HepG2 (cell line): Measurements from ENCODE around the gene BABAM1. TPM values are rescaled to one million over a fixed set of nuclear protein-coding genes. Genes with fewer than 3 reads are reported as not detected.
A peak's percentile ranks its signal among the peaks of the same experiment; 100 is the strongest.

ENCODE experiments used
- ARID5B ChIP-seq: IDR thresholded peaks from 2 replicates; pipeline ENCODE4 v1.4.0; 2020; ENCODE audit warnings: mild to moderate bottlenecking, missing genetic modification reagents
- ARNT2 ChIP-seq: sonication (generic); formaldehyde crosslinking; IDR thresholded peaks from 2 replicates; pipeline ENCODE4 v1.8.0; 2022; ENCODE audit warnings: mild to moderate bottlenecking, low read depth, missing genetic modification reagents, moderate library complexity
- DNMT1 ChIP-seq: sonication (generic); formaldehyde crosslinking; IDR thresholded peaks from 2 replicates; pipeline ENCODE4 v1.5.1; 2020; ENCODE audit warnings: mild to moderate bottlenecking, missing genetic modification reagents
- KDM4B ChIP-seq: sonication (generic); formaldehyde crosslinking; IDR thresholded peaks from 2 replicates; pipeline ENCODE4 v1.4.0; 2020; ENCODE audit warnings: missing genetic modification reagents
- NR2C2 ChIP-seq: sonication (generic); formaldehyde crosslinking; IDR thresholded peaks from 2 replicates; pipeline ENCODE4 v1.4.0; 2020; ENCODE audit warnings: missing genetic modification reagents, mild to moderate bottlenecking, moderate library complexity, borderline replicate concordance
- PRMT3 ChIP-seq: sonication (generic); formaldehyde crosslinking; IDR thresholded peaks from 2 replicates; pipeline ENCODE4 v1.8.1; 2022; ENCODE audit warnings: low read depth, mild to moderate bottlenecking, moderate library complexity, missing genetic modification reagents, borderline replicate concordance
- SALL2 ChIP-seq: sonication (generic); formaldehyde crosslinking; IDR thresholded peaks from 2 replicates; pipeline ENCODE4 v1.8.1; 2023; ENCODE audit warnings: mild to moderate bottlenecking, missing genetic modification reagents, inconsistent platforms
- ZBTB7B ChIP-seq: sonication (generic); formaldehyde crosslinking; IDR thresholded peaks from 2 replicates; pipeline ENCODE4 v1.4.0; 2020; ENCODE audit warnings: missing genetic modification reagents
- ZFP41 ChIP-seq: sonication (generic); formaldehyde crosslinking; IDR thresholded peaks from 2 replicates; pipeline ENCODE4 v1.4.0; 2020; ENCODE audit warnings: mild to moderate bottlenecking, missing genetic modification reagents, borderline replicate concordance
- ZMYM4 ChIP-seq: sonication (generic); formaldehyde crosslinking; IDR thresholded peaks from 2 replicates; pipeline ENCODE4 v1.8.1; 2023; ENCODE audit warnings: mild to moderate bottlenecking, missing genetic modification reagents
- ZNF343 ChIP-seq: sonication (generic); formaldehyde crosslinking; IDR thresholded peaks from 2 replicates; pipeline ENCODE4 v1.4.0; 2020; ENCODE audit warnings: mild to moderate bottlenecking, missing genetic modification reagents
- ZNF691 ChIP-seq: sonication (generic); formaldehyde crosslinking; IDR thresholded peaks from 2 replicates; pipeline ENCODE4 v1.4.0; 2020; ENCODE audit warnings: missing genetic modification reagents, low read depth, mild to moderate bottlenecking, borderline replicate concordance
- ZNF766 ChIP-seq: sonication (generic); formaldehyde crosslinking; IDR thresholded peaks from 2 replicates; pipeline ENCODE4 v1.5.0; 2020; ENCODE audit warnings: missing genetic modification reagents, borderline replicate concordance
- ZSCAN25 ChIP-seq: sonication (generic); formaldehyde crosslinking; IDR thresholded peaks from 2 replicates; pipeline ENCODE4 v1.8.0; 2022; ENCODE audit warnings: mild to moderate bottlenecking, missing genetic modification reagents
- polyA plus RNA-seq, 8 experiments: library from polyadenylated mRNA; depleted of rRNA in 3 of 8; stranded (reverse) in 7 of 8; unstranded in 1 of 8; fragments of >200 nt; fragmentation: Illumina TruSeq in 4 of 8; extraction: Trizol in 4 of 8; gene quantifications; 2 replicates each; pipeline versions ENCODE4 v1.2.1 to v1.2.3, GENCODE V29; 2011 to 2016; ENCODE audit warnings: low read depth in 4 of 8, missing spikeins in 1 of 8, mixed read lengths in 1 of 8; ENCODE audit not compliant: insufficient read depth in 1 of 8
- total RNA-seq, 5 experiments: library from RNA; depleted of rRNA; stranded (reverse); fragments of >200 nt; fragmentation: Illumina TruSeq; extraction: Trizol; gene quantifications; 2 replicates each; pipeline ENCODE4 v1.2.3, GENCODE V29; 2016; ENCODE audit warnings: low read depth in 1 of 5
- TF ChIP-seq, protein P1 (sequence below): sonication (generic); formaldehyde crosslinking; IDR thresholded peaks from 2 replicates; pipeline ENCODE4 v1.8.0; 2022; ENCODE audit warnings: missing genetic modification reagents, mild to moderate bottlenecking, borderline replicate concordance
- TF ChIP-seq, protein P2 (sequence below): IDR thresholded peaks from 2 replicates; pipeline ENCODE4 v1.6.1; 2016; ENCODE audit warnings: low read depth, control low read depth

BABAM1 gene
- total and polyA plus RNA-seq, 2 of the 13 experiments (the other 11 are each of a cell fraction or from before 2014, with no cell fraction given), result 70.0 to 82.0 TPM

- TF ChIP-seq, protein P1, sequence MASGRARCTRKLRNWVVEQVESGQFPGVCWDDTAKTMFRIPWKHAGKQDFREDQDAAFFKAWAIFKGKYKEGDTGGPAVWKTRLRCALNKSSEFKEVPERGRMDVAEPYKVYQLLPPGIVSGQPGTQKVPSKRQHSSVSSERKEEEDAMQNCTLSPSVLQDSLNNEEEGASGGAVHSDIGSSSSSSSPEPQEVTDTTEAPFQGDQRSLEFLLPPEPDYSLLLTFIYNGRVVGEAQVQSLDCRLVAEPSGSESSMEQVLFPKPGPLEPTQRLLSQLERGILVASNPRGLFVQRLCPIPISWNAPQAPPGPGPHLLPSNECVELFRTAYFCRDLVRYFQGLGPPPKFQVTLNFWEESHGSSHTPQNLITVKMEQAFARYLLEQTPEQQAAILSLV (CRISPR knock-in tag), result peak; percentile 52; the same call in 1 of the 2 replicates
- peak; percentile 76; the same call in 1 of the 2 replicates for TF ChIP-seq ARNT2
- TF ChIP-seq ZBTB7B (CRISPR knock-in tag), result 0 out of 2 replicates have a peak, but pooled peaks have one; percentile 48
- TF ChIP-seq ZNF343 (CRISPR knock-in tag), result peak; percentile 75; the same call in 1 of the 2 replicates
- TF ChIP-seq SALL2 (CRISPR knock-in tag), result no peak
- 0 out of 2 replicates have a peak, but pooled peaks have one; percentile 29 for TF ChIP-seq KDM4B (CRISPR knock-in tag)
- TF ChIP-seq ZMYM4 (CRISPR knock-in tag), result 0 out of 2 replicates have a peak, but pooled peaks have one; percentile 40
- TF ChIP-seq, protein P2, sequence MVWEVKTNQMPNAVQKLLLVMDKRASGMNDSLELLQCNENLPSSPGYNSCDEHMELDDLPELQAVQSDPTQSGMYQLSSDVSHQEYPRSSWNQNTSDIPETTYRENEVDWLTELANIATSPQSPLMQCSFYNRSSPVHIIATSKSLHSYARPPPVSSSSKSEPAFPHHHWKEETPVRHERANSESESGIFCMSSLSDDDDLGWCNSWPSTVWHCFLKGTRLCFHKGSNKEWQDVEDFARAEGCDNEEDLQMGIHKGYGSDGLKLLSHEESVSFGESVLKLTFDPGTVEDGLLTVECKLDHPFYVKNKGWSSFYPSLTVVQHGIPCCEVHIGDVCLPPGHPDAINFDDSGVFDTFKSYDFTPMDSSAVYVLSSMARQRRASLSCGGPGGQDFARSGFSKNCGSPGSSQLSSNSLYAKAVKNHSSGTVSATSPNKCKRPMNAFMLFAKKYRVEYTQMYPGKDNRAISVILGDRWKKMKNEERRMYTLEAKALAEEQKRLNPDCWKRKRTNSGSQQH (CRISPR knock-in tag), result 0 out of 2 replicates have a peak, but pooled peaks have one; percentile 31
- TF ChIP-seq ZSCAN25 (CRISPR knock-in tag), result no peak
- TF ChIP-seq DNMT1, result 0 out of 2 replicates have a peak, but pooled peaks have one; percentile 64
- TF ChIP-seq ZNF766 (CRISPR knock-in tag), result no peak
- 0 out of 2 replicates have a peak, but pooled peaks have one; percentile 63 for TF ChIP-seq PRMT3 (CRISPR knock-in tag)
- TF ChIP-seq NR2C2 (CRISPR knock-in tag), result no peak
- TF ChIP-seq ZNF691, result peak; percentile 53; the same call in 1 of the 2 replicates
- 0 out of 2 replicates have a peak, but pooled peaks have one; percentile 24 for TF ChIP-seq ZFP41 (CRISPR knock-in tag)
- peak; percentile 26; the same call in 1 of the 2 replicates for TF ChIP-seq ARID5B (CRISPR knock-in tag)
Measured at GRCh38 chr19:17282488-17283125, 15.4 kb downstream of the BABAM1 start (continued).
